ENCODE measurements around the gene RHBDL2.
"Not testable (repeated sequence)": the region's sequence is repeated elsewhere in the genome, so short reads cannot be mapped to it uniquely, and the experiment has no call there.

RHBDL2 gene

GRCh38 chr1:38915352-38915948 lies 26.2 kb downstream of the RHBDL2 start:
- Mint-ChIP-seq H3K27ac (no peak overlapping the region), H3K27me3 (no peaks in the 10 kb centered on the region), H3K4me3 (no peak overlapping the region), H3K36me3 (no peaks in the 10 kb centered on the region), H3K9me3 (no peaks in the 10 kb centered on the region), H3K4me1 (no peaks in the 10 kb centered on the region)
- no peak for ATAC-seq

- not testable (repeated sequence) for ATAC-seq, H3K27me3 Mint-ChIP-seq
Measured at GRCh38 chr1:38914908-38915307, 26.7 kb downstream of the RHBDL2 start.

GRCh38 chr1:38908821-38909220 lies 32.8 kb downstream of the RHBDL2 start:
- ATAC-seq: no peak
- no peaks in the 10 kb centered on the region for H3K4me1 Mint-ChIP-seq
- H3K4me3 Mint-ChIP-seq: no peak overlapping the region
- H3K36me3 Mint-ChIP-seq: no peaks in the 10 kb centered on the region
- H3K27ac Mint-ChIP-seq: no peak overlapping the region
- H3K9me3 Mint-ChIP-seq: no peaks in the 10 kb centered on the region
- H3K27me3 Mint-ChIP-seq: no peaks in the 10 kb centered on the region

More at GRCh38 chr1:38914908-38915307, 26.7 kb downstream of the RHBDL2 start:
- H3K36me3 Mint-ChIP-seq, H3K4me3 Mint-ChIP-seq, H3K4me1 Mint-ChIP-seq, H3K27ac Mint-ChIP-seq, H3K9me3 Mint-ChIP-seq: not testable (repeated sequence)

GRCh38 chr1:38905985-38906384 lies 35.6 kb downstream of the RHBDL2 start:
- no peak for ATAC-seq
- H3K27ac Mint-ChIP-seq: no peak overlapping the region

GRCh38 chr1:38899560-38899959 lies 42.1 kb downstream of the RHBDL2 start:
- H3K4me1 Mint-ChIP-seq: no peaks in the 10 kb centered on the region
- H3K36me3 Mint-ChIP-seq: peaks cover 5% of the 10 kb centered on the region
- H3K27me3 Mint-ChIP-seq: no peaks in the 10 kb centered on the region
- ATAC-seq: no peak
- no peak overlapping the region for H3K4me3 Mint-ChIP-seq
- no peak overlapping the region for H3K27ac Mint-ChIP-seq
- H3K9me3 Mint-ChIP-seq: no peaks in the 10 kb centered on the region

More at GRCh38 chr1:38905985-38906384, 35.6 kb downstream of the RHBDL2 start:
- Mint-ChIP-seq H3K36me3 (no peaks in the 10 kb centered on the region), H3K9me3 (no peaks in the 10 kb centered on the region), H3K4me3 (no peak overlapping the region), H3K4me1 (no peaks in the 10 kb centered on the region), H3K27me3 (no peaks in the 10 kb centered on the region)

GRCh38 chr1:38898653-38899230 lies 42.9 kb downstream of the RHBDL2 start:
- no peak overlapping the region for H3K4me3 Mint-ChIP-seq
- H3K27ac Mint-ChIP-seq: no peak overlapping the region
- H3K27me3 Mint-ChIP-seq: no peaks in the 10 kb centered on the region
- H3K4me1 Mint-ChIP-seq: no peaks in the 10 kb centered on the region
- ATAC-seq: no peak
- peaks cover 5% of the 10 kb centered on the region for H3K36me3 Mint-ChIP-seq
- H3K9me3 Mint-ChIP-seq: no peaks in the 10 kb centered on the region

- ATAC-seq: no peak
- H3K9me3 Mint-ChIP-seq: no peaks in the 10 kb centered on the region
- H3K4me3 Mint-ChIP-seq: no peak overlapping the region
- H3K36me3 Mint-ChIP-seq: peaks cover 12% of the 10 kb centered on the region
- H3K4me1 Mint-ChIP-seq: no peaks in the 10 kb centered on the region
- H3K27me3 Mint-ChIP-seq: no peaks in the 10 kb centered on the region
- H3K27ac Mint-ChIP-seq: no peak overlapping the region
Measured at GRCh38 chr1:38896169-38896568, 45.5 kb downstream of the RHBDL2 start.

- H3K4me1 Mint-ChIP-seq: no peaks in the 10 kb centered on the region
- no peaks in the 10 kb centered on the region for H3K9me3 Mint-ChIP-seq
- peaks cover 12% of the 10 kb centered on the region for H3K36me3 Mint-ChIP-seq
- H3K27ac Mint-ChIP-seq: no peak overlapping the region
- no peaks in the 10 kb centered on the region for H3K27me3 Mint-ChIP-seq
- no peak for ATAC-seq
- no peak overlapping the region for H3K4me3 Mint-ChIP-seq
Measured at GRCh38 chr1:38892976-38893375, 48.7 kb downstream of the RHBDL2 start.

- Mint-ChIP-seq H3K9me3 (no peaks in the 10 kb centered on the region), H3K36me3 (peaks cover 6% of the 10 kb centered on the region), H3K27ac (no peak overlapping the region), H3K4me3 (no peak overlapping the region), H3K27me3 (no peaks in the 10 kb centered on the region), H3K4me1 (no peaks in the 10 kb centered on the region)
- no peak for ATAC-seq
Measured at GRCh38 chr1:38891753-38892152, 49.9 kb downstream of the RHBDL2 start.

GRCh38 chr1:38889589-38889988 lies 52.0 kb downstream of the RHBDL2 start:
- ATAC-seq: no peak
- Mint-ChIP-seq H3K27me3 (no peaks in the 10 kb centered on the region), H3K4me1 (no peaks in the 10 kb centered on the region), H3K4me3 (no peak overlapping the region), H3K27ac (no peak overlapping the region), H3K36me3 (peaks cover 6% of the 10 kb centered on the region), H3K9me3 (no peaks in the 10 kb centered on the region)

GRCh38 chr1:38888423-38889333 lies 53.0 kb downstream of the RHBDL2 start:
- no peaks in the 10 kb centered on the region for H3K27me3 Mint-ChIP-seq
- H3K36me3 Mint-ChIP-seq: peaks cover 6% of the 10 kb centered on the region
- no peak for ATAC-seq
- no peaks in the 10 kb centered on the region for H3K9me3 Mint-ChIP-seq
- no peak overlapping the region for H3K4me3 Mint-ChIP-seq
- no peak overlapping the region for H3K27ac Mint-ChIP-seq
- no peaks in the 10 kb centered on the region for H3K4me1 Mint-ChIP-seq

GRCh38 chr1:38885092-38885491 lies 56.5 kb downstream of the RHBDL2 start:
- Mint-ChIP-seq H3K27me3 (no peaks in the 10 kb centered on the region), H3K4me1 (no peaks in the 10 kb centered on the region), H3K4me3 (no peak overlapping the region), H3K36me3 (no peaks in the 10 kb centered on the region), H3K9me3 (no peaks in the 10 kb centered on the region), H3K27ac (no peak overlapping the region)
- ATAC-seq: no peak

- no peak for ATAC-seq
- H3K9me3 Mint-ChIP-seq: no peaks in the 10 kb centered on the region
- no peaks in the 10 kb centered on the region for H3K4me1 Mint-ChIP-seq
- no peaks in the 10 kb centered on the region for H3K36me3 Mint-ChIP-seq
- no peak within 1 kb of the TSS for H3K27ac Mint-ChIP-seq
- H3K4me3 Mint-ChIP-seq: no peak within 1 kb of the TSS
- no peaks in the 10 kb centered on the region for H3K27me3 Mint-ChIP-seq
Measured at GRCh38 chr1:38881487-38881886, 60.1 kb downstream of the RHBDL2 start, which contains the start of gene GJA9. GJA9 (minus strand) TSS chr1:38881587; CDS start chr1:38876098, 5,489 bp downstream.

- peaks cover 16% of the 10 kb centered on the region for H3K4me1 Mint-ChIP-seq
- no peaks in the 10 kb centered on the region for H3K27me3 Mint-ChIP-seq
- no peaks in the 10 kb centered on the region for H3K9me3 Mint-ChIP-seq
- no peak for ATAC-seq
- no peak overlapping the region for H3K27ac Mint-ChIP-seq
- no peaks in the 10 kb centered on the region for H3K36me3 Mint-ChIP-seq
- no peak overlapping the region for H3K4me3 Mint-ChIP-seq
Measured at GRCh38 chr1:38875811-38876210, 65.8 kb downstream of the RHBDL2 start.

- peak; percentile 100 for ATAC-seq
- H3K9me3 Mint-ChIP-seq: no peaks in the 10 kb centered on the region
Measured at GRCh38 chr1:38873027-38873969, 68.3 kb downstream of the RHBDL2 start, which contains the start of gene MYCBP. MYCBP (minus strand) TSS chr1:38873348; CDS start chr1:38873305, 43 bp downstream.

More at GRCh38 chr1:38873027-38873969, 68.3 kb downstream of the RHBDL2 start, which contains the start of gene MYCBP:
- peak within 1 kb of the TSS; percentile 89 for H3K4me3 Mint-ChIP-seq
- H3K36me3 Mint-ChIP-seq: peaks cover under 1% of the 10 kb centered on the region
- peak within 1 kb of the TSS; percentile 59 for H3K27ac Mint-ChIP-seq
- peaks cover 16% of the 10 kb centered on the region for H3K4me1 Mint-ChIP-seq
- H3K27me3 Mint-ChIP-seq: no peaks in the 10 kb centered on the region
